Measurements from ENCODE around the gene NDUFS8. TPM values are rescaled to one million over a fixed set of nuclear protein-coding genes. Genes with fewer than 3 reads are reported as not detected.
A peak's percentile ranks its signal among the peaks of the same experiment; 100 is the strongest.

The NDUFS8 gene
- total RNA-seq, 2 donors from 2014 or later = 150 to 168 TPM

- Histone ChIP-seq H3K4me1 (ENCODE audit: control insufficient read depth, insufficient read depth, low read length) (peaks cover 4% of the 10 kb centered on the region), H3K27ac (ENCODE audit: low read depth, low read length) (no peak overlapping the region), H3K27me3 (ENCODE audit: control insufficient read depth, insufficient read depth, low read length, poor library complexity, severe bottlenecking) (no peaks in the 10 kb centered on the region), H3K36me3 (ENCODE audit: control insufficient read depth, insufficient read depth, low read length) (no peaks in the 10 kb centered on the region), H3K9me3 (ENCODE audit: control insufficient read depth, low read length) (no peaks in the 10 kb centered on the region), H3K9ac (ENCODE audit: extremely low read depth, low read length, poor library complexity, severe bottlenecking) (no peak overlapping the region), H3K4me3 (ENCODE audit: low read length) (no peak overlapping the region)
- peaks cover 2% of the 10 kb centered on the region for H3K36me3 Mint-ChIP-seq (ENCODE audit: low read depth)
- no peak overlapping the region for H3K4me3 Mint-ChIP-seq
- H3K27ac Mint-ChIP-seq = no peak overlapping the region
- no peak for TF ChIP-seq CTCF (conservative IDR thresholded peaks at IDR 0.05)
- WGBS, 2 experiments (ENCODE audit: insufficient coverage in 1 of 2, insufficient read length in 1 of 2) = 89 to 90% methylated on average over 19 to 36 of the region's 36 CpGs
- DNase-seq = no peak
- H3K27me3 Mint-ChIP-seq (ENCODE audit: insufficient read depth) = no peaks in the 10 kb centered on the region
- no peaks in the 10 kb centered on the region for H3K9me3 Mint-ChIP-seq
- peaks cover 3% of the 10 kb centered on the region for H3K4me1 Mint-ChIP-seq
Measured at GRCh38 chr11:68043349-68044144, 13.1 kb downstream of the NDUFS8 start.

- Mint-ChIP-seq H3K4me3 (no peak overlapping the region), H3K9me3 (no peaks in the 10 kb centered on the region), H3K36me3 (ENCODE audit: low read depth) (peaks cover 2% of the 10 kb centered on the region), H3K4me1 (peaks cover 3% of the 10 kb centered on the region), H3K27ac (no peak overlapping the region), H3K27me3 (ENCODE audit: insufficient read depth) (no peaks in the 10 kb centered on the region)
- TF ChIP-seq CTCF (conservative IDR thresholded peaks at IDR 0.05) = peak; percentile 33
- 80 to 90% methylated on average over 9 to 24 of the region's 24 CpGs for WGBS, 2 experiments (ENCODE audit: insufficient coverage in 1 of 2, insufficient read length in 1 of 2)
- H3K36me3 ChIP-seq (ENCODE audit: control insufficient read depth, insufficient read depth, low read length) = no peaks in the 10 kb centered on the region
- H3K9ac ChIP-seq (ENCODE audit: extremely low read depth, low read length, poor library complexity, severe bottlenecking) = no peak overlapping the region
- H3K27ac ChIP-seq (ENCODE audit: low read depth, low read length) = peak overlapping the region; percentile 17
- no peak overlapping the region for H3K4me3 ChIP-seq (ENCODE audit: low read length)
- peaks cover 3% of the 10 kb centered on the region for H3K4me1 ChIP-seq (ENCODE audit: control insufficient read depth, insufficient read depth, low read length)
- H3K27me3 ChIP-seq (ENCODE audit: control insufficient read depth, insufficient read depth, low read length, poor library complexity, severe bottlenecking) = no peaks in the 10 kb centered on the region
- peak; percentile 64 for DNase-seq
- no peaks in the 10 kb centered on the region for H3K9me3 ChIP-seq (ENCODE audit: control insufficient read depth, low read length)
Measured at GRCh38 chr11:68044145-68044813, 13.8 kb downstream of the NDUFS8 start.

GRCh38 chr11:68044898-68045351, 14.4 kb downstream of the NDUFS8 start:
- Histone ChIP-seq H3K4me1 (ENCODE audit: control insufficient read depth, insufficient read depth, low read length) (peaks cover under 1% of the 10 kb centered on the region), H3K4me3 (ENCODE audit: low read length) (no peak overlapping the region), H3K27me3 (ENCODE audit: control insufficient read depth, insufficient read depth, low read length, poor library complexity, severe bottlenecking) (no peaks in the 10 kb centered on the region), H3K27ac (ENCODE audit: low read depth, low read length) (no peak overlapping the region), H3K9ac (ENCODE audit: extremely low read depth, low read length, poor library complexity, severe bottlenecking) (no peak overlapping the region), H3K36me3 (ENCODE audit: control insufficient read depth, insufficient read depth, low read length) (no peaks in the 10 kb centered on the region), H3K9me3 (ENCODE audit: control insufficient read depth, low read length) (no peaks in the 10 kb centered on the region)
- H3K27me3 Mint-ChIP-seq (ENCODE audit: insufficient read depth) = no peaks in the 10 kb centered on the region
- WGBS, 2 experiments (ENCODE audit: insufficient coverage in 1 of 2, insufficient read length in 1 of 2) = 98% methylated on average over 9 to 18 of the region's 18 CpGs
- peaks cover under 1% of the 10 kb centered on the region for H3K4me1 Mint-ChIP-seq
- no peak for DNase-seq
- TF ChIP-seq CTCF (conservative IDR thresholded peaks at IDR 0.05) = no peak
- peaks cover 2% of the 10 kb centered on the region for H3K36me3 Mint-ChIP-seq (ENCODE audit: low read depth)
- no peaks in the 10 kb centered on the region for H3K9me3 Mint-ChIP-seq
- no peak overlapping the region for H3K4me3 Mint-ChIP-seq
- H3K27ac Mint-ChIP-seq = no peak overlapping the region
